NCI-H2107 (cell line): Measurements from ENCODE around the gene DNAJA4.

ENCODE experiments used
- DNase-seq: peaks from one replicate; lab custom pipeline; 2025; lab: John Stamatoyannopoulos, UW

The DNAJA4 gene

DNA sequence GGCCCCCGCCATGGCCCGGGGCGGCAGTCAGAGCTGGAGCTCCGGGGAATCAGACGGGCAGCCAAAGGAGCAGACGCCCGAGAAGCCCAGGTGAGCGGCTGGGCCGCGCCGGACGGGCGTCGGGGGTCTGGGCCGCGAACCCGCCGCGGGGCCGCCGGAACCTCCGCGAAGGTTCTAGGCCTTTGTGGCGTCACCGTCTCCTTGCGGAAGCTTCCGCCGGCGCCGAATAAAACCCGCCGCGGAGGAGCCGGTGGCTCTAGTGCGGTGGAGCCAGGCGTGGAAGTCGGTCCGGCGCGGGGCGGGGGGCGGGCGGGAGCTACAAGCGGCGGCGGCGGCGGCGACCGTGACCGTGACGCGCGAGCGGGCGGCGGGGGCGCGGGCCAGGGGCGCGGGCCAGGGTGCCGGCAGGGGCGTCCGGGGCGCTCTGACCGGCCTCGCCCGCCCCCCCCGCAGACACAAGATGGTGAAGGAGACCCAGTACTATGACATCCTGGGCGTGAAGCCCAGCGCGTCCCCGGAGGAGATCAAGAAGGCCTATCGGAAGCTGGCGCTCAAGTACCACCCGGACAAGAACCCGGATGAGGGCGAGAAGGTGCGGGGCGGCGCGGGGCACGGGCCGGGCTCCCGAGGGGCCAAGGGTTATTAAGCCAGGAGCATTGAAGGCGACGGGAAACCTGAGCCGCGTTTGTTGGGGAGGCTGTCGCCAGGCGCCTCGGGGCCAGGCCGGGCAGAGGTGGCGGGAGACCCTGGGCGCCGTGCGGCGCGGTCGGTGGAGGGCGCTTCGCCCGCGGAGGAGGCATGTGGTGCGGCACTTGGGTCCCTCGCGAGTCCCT is at the start of gene DNAJA4:
DNAJA4 (plus strand) TSS at position 259 of the 833 bp plus-strand sequence; CDS start at position 461, 202 bp downstream.
- no peak for DNase-seq

DNA sequence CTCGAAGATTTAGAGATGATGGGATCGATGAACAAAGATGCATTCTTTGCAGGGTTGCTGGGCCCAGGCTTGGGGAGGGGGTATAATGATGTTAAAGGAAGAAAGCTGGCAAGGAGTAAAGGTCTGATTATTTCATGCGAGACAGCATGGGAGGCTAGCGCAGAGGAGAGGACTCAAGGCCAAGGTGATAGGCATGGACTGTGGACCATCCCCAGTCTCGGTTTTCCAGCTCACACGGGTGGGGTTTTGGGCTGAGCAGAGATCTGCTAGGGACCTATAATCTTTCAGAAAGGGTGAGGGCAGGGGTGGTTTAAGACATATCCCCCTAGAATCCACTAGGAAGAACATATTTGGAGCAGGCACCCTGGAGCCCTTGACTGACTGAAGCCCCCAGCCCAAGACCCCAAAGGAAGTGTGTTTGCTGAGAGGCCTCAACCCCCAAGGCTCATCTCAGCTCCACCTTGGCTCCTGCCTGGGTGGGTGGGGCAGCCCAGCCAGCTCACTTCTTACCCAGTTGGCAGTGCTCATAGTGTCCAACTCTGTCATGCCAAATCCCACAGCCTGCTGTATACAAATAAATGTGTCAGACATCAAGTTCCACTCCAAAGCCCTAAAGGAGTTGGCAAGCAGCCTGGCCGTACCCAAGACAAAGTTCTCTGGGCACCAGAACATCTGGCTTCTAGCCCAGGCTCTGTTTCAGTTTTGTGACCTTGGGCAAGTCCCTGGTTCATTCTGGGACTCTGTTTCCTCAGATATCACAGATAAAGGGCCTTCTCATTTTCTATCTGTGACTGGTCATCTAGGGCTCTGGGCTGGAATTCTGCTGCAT is 47.9 kb upstream of the DNAJA4 start:
- DNase-seq: no peak

- no peak for DNase-seq
Measured at GRCh38 chr15:78220713-78221112, 43.6 kb upstream of the DNAJA4 start.

DNA sequence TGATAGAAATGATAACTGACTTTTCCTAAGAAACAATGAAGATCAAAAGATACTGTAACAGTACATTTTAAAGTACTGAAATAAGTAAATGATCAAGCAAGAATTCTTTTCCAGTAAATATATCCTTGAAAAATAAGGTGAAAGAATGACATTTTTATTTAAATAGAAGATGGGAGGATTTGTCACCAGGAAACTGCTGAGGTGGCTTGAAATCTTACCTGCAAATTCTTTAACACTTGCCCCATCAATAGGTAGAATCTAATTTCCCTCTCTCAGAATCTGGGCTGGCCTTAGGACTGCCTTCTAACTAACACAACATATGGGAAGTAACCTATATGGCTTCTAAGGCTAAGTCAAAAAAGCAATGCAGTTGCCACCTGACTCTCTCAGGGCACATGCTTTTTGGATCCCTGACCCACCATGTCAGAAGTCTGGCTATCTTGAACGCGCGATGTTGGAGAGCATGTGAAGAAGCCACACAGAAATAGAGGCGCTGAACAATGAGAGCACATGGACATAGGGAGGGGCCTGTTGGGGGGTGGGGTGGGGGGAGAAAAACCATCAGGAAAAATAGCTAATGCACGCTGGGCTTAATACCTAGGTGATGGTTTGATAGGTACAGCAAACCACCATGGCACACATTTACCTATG is 41.5 kb upstream of the DNAJA4 start:
- no peak for DNase-seq

DNA sequence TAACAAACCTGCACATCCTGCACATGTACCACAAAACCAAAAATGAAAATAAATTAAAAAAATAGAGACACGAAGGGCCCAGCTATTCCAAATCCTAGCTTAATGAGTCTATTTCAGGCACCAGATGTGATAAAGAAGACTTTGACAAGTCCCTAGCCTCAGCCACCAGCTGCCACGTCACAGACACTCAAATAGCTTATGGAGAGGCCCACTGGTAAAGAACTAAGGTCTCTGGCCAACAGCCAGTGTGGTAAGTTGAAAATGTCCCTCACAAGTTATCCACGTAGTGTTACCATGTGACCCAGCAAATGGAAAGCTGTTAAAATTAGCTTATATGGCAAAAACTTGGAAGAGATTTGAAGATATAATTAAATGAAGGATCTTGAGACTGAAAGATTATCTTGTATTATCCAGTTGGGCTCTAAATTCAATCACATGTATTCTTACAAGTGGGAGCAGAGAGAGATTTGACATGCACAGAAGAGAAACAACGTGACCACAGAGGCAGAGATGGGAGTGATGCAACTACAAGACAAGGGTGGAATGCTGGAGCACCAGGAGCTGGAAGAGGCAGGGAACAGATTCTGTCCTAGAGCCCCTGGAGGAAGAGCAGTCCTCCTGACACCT is 40.9 kb upstream of the DNAJA4 start:
- no peak for DNase-seq

GRCh38 chr15:78224023-78224411 is 40.3 kb upstream of the DNAJA4 start:
- no peak for DNase-seq

- no peak for DNase-seq
Measured at GRCh38 chr15:78225783-78226541, 38.4 kb upstream of the DNAJA4 start.

DNA sequence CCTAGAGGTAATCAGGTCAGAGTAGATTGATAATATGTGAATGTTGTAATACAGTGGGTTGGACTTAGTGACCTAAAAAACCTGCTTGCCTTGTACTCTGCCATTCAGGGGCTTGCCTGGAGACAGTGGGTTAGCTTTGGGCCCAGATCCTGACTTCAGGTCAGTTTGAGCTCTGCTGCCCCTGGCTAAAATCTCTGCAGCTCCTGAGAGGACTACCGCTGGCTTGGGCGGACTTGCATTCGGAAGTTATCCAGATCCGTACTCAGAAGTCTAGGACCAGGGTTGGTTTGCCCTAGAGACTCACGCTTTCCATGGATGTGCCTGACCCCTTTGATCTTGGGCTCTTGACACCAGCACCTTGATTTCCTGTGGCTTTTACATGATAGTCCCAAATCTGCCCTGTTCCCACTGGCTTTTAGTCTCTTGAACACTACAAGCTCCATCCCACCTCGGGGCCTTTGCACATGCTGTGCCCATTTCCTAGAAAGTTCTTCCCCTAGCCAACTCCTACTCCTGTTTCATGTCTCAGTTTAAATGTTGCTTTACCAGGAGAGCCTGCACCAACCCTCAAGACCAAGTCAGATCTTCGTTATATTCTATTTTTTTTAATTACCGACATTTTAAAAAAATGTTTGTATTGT is 35.9 kb upstream of the DNAJA4 start:
- DNase-seq: no peak

- DNase-seq: no peak
Measured at GRCh38 chr15:78229431-78230406, 34.6 kb upstream of the DNAJA4 start.

GRCh38 chr15:78232951-78233350 is 31.4 kb upstream of the DNAJA4 start:
- DNase-seq: no peak

DNA sequence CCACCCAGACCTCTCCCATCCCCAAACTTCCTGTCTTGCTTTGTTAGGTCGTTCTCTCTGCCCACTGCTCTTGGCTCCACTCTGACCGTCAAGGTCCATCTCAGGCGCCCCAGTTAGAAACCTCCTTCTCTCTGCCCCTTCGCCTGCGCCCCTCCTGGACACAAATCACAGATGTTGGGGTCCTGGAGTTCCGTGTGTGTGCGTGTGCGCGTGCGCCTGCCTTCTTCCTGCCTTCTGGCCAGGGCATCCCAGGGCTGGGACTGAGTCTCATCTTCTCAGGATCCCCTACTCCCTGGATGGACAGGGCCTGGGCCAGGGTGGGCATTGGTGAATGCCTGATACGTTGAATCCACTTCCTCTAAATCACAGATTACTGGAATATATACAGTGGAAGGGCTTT is 30.9 kb upstream of the DNAJA4 start:
- DNase-seq: no peak

DNA sequence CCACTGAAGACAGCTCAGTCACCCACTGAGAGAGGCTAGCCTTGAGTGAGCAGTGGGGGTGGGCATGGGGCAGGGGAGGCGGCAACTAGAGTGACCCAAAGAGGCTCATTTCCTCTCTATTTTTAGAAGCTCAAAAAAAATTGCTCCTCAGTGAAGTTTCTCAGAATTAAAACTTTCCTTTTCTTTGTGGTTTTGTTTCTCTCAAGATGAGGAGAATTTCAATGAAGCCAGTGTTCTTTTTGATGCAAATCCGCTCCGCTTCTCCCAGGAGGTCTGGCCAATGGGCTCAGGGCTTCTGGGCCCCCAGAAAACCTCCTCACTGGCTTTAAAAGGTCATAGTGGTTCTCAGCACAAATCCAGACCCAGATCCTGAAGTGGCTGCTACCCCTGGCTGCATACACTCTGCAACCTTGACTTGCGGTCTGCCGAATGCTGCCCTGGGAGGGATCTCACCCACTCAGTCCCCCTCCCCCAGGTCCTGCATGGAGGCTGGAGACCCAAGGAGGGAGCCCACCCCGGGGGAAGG is 29.8 kb upstream of the DNAJA4 start, which contains the start of gene ACSBG1:
ACSBG1 (minus strand) TSS at position 51 of the 526 bp plus-strand sequence. CDS start 64 bp downstream, outside the sequence.
- DNase-seq: no peak

GRCh38 chr15:78236491-78236890 is 27.9 kb upstream of the DNAJA4 start:
- no peak for DNase-seq

DNA sequence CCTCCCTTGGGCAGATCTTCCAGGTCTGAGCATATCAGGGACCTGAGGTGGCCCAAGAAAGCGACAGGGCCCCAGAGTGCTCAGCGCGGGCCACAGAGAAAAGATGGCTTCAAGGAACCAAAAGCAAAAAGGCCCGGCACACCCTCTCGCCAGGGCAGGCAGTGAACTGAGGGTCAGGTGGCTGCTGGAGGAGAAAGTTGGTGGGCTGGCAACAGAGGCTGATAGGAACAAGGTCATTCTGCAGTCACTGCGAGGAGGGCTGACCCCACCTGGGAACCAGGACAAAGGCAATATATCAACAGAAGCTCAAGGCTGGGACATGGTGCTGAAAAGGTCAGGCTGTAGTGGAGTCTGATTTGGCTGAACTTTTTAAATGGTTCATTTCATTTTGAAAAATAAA is 27.2 kb upstream of the DNAJA4 start:
- no peak for DNase-seq

GRCh38 chr15:78239811-78240210 is 24.6 kb upstream of the DNAJA4 start:
- DNase-seq: no peak

- DNase-seq: peak; percentile 1
Measured at GRCh38 chr15:78241017-78241416, 23.3 kb upstream of the DNAJA4 start.

DNA sequence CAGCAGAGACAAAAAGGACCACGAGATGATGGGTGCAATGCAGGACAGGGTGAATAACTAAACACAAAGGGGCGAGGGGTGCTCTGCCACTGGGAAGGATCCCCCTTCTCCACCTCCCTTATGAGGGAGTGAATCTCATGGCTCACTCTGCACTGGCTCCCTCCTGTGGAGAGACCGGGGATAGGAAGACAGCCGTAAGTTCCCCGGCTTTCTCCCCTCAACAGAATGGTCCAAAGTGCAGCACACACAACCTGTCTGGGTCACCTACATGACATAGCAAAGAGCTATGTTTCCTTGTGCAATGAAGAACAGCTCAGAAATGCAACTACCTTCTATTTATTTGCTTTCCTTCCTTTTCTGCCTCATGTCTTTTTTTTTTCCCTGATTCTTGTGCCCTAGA is 22.2 kb upstream of the DNAJA4 start:
- no peak for DNase-seq

GRCh38 chr15:78243058-78243457 is 21.3 kb upstream of the DNAJA4 start:
- no peak for DNase-seq

- no peak for DNase-seq
Measured at GRCh38 chr15:78243491-78243941, 20.8 kb upstream of the DNAJA4 start.
